GOT3 (cell line): ENCODE data around the gene MMADHC.

ENCODE experiments used
- DNase-seq: peaks from one replicate; lab custom pipeline; 2025; ENCODE audit warnings: mixed read lengths; lab: John Stamatoyannopoulos, UW

MMADHC gene

DNA sequence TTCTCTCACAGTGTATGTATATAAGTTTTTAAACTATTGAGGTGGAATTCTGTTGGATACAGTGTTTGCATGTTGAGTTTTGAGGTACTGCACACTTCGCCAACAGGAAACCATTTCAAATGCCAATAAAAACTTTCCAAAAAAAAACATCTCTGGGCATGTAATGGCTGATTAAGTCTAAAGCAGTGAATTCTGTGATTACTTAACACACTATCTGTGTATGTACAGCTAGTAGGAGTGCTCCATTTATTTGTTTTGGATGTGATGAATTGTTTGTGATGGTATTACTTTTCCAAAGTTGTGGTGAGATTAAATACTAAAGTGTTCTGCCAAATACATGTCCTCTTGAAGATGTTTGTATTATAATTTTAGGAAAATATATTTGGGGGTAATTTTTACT, 31.1 kb downstream of the MMADHC start:
- DNase-seq: no peak

DNA sequence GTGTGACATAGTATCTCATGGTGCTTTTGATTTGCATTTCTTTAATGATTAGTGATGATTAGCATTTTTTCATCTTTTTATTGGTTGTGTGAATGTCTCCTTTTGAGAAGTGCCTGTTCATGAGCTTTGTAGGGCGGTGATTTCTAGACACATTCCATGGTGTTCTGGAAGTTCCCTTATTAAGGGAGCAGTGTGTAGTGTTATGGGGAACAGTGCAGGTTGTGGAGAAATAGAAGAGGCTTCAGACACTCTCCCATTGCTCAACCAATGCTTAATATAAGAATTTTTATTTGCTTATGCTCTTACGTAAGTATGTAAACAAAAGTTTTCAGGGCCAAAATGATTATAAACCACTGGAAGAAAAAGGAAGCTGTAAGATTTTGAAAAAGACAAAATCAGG, 34.7 kb downstream of the MMADHC start:
- DNase-seq: no peak

DNA sequence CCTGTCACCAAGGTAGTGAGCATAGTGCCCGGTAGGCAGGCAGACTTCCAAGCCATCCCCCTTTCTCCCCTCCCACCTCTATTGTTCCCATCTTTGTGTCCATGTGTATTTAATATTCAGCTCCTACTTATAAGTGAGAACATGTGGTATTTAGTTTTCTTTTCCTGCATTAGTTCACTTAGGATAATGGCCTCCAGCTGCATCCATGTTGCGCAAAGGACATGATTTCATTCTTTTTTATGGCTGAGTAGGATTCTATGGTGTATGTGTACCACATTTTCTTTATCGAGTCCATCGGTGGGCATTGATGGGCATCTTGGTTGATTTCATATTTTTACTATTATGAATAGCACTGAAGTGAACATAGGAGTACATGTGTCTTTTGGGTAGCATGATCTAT, 35.3 kb downstream of the MMADHC start:
- no peak for DNase-seq

- DNase-seq: no peak
Observed at GRCh38 chr2:149544692-149545091, 42.9 kb downstream of the MMADHC start.

- DNase-seq: no peak
Observed at GRCh38 chr2:149543845-149544244, 43.7 kb downstream of the MMADHC start.

GRCh38 chr2:149540138-149540537, 47.4 kb downstream of the MMADHC start:
- DNase-seq: no peak

- no peak for DNase-seq
Observed at GRCh38 chr2:149538138-149538833, 49.3 kb downstream of the MMADHC start.

DNA sequence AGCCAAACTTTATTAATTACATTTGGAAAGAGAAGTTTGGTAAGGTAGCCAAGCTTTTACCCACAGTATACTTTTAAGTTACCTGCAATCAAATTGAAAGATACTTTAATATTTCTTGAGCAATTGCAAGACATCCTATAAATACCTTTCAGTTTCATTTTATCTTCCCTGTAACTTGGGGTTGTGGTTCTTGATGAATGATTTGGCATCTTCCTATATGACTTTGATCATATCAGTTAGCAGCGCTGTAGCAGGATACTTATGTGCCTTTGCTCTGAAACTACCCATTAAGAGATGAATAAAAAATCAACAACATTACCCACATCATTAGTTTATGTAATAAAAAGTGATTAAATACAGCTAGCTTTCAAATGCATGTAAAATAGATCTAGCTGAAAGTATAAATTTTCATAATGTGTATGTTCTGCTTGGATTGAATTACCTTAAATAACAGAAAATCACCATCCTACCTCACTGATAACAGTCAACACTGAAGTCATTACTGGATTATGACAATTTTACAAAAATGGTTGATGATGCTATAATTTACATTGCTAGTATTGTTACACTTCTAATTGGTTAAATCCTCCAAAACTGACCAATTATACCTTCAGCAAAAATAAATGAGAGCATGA, 50.4 kb downstream of the MMADHC start:
- no peak for DNase-seq

- DNase-seq: no peak
Observed at GRCh38 chr2:149536649-149537048, 50.9 kb downstream of the MMADHC start.

DNA sequence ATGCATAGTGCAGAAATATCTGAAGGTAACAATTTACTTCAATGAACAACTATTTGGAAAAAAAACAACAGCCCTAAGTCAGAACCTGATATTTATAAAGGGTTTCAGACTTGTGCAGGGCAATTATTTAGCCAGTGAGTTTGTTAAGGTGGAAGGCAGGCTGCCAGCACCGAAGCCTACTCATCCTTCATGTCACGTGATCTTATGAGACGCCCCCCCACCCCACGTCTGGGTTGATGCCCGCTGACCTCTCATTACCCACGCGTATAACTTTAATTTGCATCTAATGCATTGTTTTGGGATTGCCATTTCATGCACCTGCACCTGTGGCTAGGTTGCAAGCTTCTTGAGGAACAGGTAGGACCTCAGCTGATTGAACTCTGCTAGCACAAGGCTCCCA, 52.9 kb downstream of the MMADHC start:
- no peak for DNase-seq

DNA sequence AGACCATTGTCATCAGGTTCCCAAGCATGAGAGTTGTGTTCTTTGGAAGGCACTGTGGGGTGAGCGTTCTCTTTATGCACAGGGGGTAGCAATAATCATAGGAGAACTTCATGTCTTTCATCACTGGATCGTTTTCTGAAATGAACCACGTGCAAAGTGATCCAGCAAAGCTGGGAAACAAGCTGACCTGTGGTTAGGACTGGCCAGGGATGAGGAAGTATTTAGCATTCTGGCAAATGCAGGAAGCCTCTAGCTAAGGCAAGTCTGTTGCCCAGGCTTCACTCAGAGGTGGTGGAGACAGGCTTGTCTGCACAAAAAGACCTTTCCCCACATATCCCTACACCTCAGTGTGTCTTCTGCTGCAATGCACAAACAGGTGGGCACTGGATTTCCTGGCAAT, 58.6 kb downstream of the MMADHC start:
- DNase-seq: no peak

GRCh38 chr2:149527998-149528755, 59.4 kb downstream of the MMADHC start:
- no peak for DNase-seq

GRCh38 chr2:149526689-149527088, 60.9 kb downstream of the MMADHC start:
- DNase-seq: no peak

- no peak for DNase-seq
Observed at GRCh38 chr2:149525323-149525722, 62.3 kb downstream of the MMADHC start.
